Stimulated activated CD8-positive, alpha-beta memory T cell treated with anti-CD3 and anti-CD28 coated beads, Interleukin-4, amount 100 ng/mL, for 24 hours (primary cell): ENCODE data around the gene ABL2.
A peak's percentile ranks its signal among the peaks of the same experiment; 100 is the strongest.

Source experiments
- DNase-seq: peaks from one replicate; pipeline ENCODE4 v3.0.0-alpha.2; 2020; ENCODE audit warnings: low read depth

ABL2 gene

DNA sequence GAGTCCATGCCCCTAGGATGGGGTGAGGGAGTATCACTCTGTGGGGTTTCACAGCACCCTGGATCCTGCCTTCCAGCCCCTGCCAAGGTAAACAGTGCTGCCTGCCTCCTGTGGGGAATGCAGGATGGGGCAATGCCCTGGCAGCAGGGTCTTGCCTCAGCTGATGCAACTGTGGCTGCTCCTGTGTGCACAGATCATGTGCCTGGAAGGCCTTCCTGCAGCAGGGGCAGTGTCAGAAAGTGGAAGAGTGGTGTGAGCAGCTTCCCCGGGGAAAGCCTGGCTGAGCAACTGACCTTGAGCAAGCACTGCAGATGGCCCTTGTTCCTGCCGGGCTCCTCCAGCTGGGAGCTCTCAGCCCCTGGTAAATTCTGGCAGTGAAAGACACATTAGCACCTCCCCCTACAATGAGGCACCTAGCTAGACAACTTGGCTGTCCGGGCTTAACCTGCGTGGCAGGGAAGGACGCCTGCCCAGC lies 137.7 kb downstream of the ABL2 start:
- DNase-seq, result no peak

DNA sequence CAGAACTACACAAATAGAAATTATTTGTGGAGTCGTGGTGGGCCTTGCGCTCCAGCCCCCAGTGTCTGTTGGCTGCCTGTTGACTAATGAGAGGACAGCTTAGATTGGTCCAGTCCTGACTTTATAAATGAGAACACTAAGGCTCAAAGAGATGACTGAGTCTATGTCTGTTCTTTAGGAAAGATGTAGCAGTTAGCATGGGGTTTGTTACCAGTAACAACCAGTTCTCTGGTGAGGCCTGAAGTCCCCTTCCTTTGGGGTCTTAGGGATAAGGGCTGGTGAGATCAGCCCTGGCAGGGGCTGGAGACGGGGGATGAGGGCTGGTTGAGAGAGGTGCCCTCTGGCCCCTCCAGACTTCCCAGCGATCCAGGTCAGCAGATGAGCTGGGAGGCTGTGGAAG lies 138.6 kb downstream of the ABL2 start:
- DNase-seq, result no peak

DNA sequence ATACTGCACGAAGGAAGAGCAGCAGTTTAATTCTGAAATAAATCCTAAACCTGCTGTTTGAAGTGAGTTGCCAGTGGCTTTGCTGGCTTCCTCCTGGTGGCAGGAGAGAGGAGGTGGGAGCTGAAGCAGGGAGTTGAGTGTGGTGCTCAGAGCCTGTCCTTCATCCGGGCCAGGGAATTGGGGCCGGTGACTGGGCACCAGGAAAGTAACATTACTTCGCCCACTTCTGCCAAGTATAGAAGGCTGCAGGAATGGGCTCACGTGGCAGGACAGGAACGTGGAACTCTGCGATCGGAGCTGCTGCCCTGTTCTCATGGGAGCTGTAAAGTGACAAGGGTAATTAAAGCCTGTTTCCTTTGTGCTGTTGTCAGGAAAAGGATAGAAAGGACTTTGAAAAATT lies 139.0 kb downstream of the ABL2 start:
- DNase-seq, result no peak

DNA sequence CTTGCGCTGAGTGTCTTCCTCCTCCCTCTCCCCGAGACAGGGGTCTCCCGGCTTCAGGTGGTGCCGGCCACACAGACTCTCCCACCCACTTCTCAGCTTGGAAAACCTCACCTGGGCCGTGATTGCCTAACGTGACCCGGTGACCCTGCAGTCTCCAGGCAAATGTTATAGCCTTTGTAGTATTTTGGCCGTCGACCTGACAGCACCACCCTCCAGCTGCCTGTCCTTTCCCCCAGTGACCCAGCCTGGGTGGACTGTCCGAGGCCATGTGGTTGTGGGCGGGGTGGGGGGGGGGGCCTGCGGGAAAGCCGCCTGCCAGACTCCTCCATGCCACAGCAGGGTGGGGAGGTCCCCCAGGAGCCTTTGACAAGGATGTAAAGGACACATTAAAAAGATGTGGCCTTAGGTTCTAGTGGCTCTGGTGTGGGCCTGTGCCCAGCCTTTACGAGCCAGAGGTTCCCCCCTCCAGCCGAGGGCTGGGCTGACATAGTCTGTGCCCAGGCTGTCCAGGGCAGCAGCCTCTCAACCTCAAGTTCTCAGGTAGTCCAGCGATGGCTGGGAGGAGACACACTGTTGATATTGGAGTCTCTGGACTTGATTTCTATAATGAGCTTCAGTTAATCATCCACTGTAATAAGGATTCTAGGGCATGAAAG lies 139.5 kb downstream of the ABL2 start:
- no peak for DNase-seq

DNA sequence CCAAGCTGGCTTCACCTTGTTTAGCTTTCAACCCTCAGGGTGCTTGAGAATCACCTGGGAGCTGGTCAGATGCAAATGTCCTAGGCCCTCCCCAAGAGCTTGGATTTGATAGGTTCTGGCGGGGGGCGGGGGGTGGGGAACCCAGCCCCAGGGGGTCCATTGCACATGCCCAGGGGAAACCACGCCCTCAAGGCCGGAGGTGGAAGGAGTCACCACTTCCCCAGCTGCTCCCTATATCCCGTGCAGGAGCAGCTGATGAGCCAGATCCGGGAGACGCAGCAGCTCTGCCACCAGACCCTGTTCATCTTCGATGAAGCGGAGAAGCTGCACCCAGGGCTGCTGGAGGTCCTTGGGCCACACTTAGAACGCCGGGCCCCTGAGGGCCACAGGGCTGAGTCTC lies 141.8 kb downstream of the ABL2 start:
- DNase-seq, result no peak

DNA sequence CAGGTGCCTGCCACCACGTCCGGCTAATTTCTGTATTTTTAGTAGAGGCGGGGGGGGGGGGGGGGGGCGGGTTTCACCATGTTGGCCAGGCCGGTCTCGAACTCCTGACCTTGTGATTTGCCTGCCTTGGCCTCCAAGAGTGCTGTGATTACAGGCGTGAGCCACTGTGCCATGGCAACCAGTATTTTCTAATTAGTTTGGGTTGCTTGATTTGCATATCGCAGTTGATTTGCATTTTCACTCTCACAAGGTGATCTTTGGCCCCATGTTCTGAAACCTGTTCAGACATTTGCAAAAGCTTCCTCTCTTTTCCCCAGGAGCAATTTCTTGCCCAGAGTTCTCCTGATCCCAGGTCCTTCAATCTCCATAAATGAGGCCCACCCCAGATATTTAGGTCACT lies 145.9 kb downstream of the ABL2 start:
- no peak for DNase-seq

DNA sequence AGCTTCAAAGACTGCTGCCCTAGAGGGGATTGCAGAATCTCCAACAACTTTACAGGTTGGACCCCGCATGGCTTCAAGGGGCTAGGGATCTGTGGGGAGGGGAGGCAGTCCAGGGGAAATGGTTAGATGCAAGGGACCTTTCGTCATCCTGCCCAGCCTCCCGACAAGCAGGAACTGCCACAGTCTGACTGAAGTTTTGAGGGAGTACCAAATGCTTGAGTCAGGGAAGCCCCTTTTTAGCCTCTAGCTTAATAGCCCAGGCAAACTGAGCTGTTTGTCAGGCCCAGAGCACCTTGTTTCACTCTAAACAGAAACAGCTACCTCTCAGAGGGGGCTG lies 146.5 kb downstream of the ABL2 start:
- DNase-seq, result no peak

DNA sequence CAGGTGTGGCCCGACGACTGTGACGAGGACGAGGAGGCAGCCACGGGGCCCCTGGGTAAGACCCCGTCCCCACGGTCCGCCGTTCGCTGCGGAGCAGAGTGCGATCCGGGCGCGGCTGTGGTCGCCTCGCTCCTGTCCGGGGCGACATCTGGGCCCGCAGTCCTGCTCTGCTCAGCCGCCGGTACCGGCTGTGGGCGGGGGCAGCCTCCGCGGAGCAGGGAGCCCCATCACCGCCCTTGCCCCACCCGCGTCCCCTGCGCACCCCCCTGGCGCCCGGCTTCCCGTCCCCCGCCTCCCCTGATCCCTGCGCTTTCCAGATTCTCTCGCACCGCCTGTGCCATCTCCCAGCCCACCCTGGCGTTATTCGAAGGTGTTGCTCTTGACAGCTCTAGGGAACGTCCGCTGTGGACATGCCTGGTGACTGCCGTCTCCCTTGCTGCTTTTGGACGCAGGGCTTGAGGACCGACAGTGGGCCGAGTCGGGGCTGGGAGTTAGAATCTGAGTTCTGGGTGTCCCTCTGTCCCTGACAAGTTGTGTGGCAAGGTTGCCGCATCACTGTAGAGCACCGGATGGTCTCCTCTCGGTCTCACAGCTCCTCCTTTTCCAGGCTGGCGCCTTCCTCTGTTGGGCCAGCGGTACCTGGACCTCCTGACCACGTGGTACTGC lies 147.0 kb downstream of the ABL2 start:
- DNase-seq, result peak; percentile 12

DNA sequence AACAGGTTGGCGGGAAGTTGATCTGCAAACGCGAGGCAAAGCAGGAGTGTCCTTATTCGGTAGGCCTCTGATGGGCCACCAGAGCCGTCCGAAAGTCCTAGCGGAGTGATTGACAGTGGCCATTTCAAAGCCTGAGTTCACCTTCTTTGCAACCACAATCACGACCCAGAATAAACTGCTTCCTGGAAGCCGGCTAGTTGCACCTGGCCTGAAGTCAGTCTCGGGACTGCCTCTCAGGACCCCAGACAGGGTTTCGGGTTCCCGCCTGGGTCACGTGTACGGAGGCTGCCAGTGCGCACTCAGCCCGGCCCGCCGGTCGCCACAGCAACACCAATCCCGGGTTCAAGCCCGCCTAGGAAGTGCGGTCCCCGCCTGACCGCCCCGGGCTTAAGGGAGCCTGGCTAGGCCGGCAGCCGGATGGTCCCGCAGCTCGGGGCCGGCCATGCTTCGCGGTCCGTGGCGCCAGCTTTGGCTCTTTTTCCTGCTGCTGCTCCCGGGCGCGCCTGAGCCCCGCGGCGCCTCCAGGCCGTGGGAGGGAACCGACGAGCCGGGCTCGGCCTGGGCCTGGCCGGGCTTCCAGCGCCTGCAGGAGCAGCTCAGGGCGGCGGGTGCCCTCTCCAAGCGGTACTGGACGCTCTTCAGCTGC lies 147.7 kb downstream of the ABL2 start, which contains the start of gene TOR3A:
TOR3A (plus strand) TSS at position 384 of the 646 bp plus-strand sequence; CDS start at position 443, 59 bp downstream.
- DNase-seq, result peak; percentile 81

DNA sequence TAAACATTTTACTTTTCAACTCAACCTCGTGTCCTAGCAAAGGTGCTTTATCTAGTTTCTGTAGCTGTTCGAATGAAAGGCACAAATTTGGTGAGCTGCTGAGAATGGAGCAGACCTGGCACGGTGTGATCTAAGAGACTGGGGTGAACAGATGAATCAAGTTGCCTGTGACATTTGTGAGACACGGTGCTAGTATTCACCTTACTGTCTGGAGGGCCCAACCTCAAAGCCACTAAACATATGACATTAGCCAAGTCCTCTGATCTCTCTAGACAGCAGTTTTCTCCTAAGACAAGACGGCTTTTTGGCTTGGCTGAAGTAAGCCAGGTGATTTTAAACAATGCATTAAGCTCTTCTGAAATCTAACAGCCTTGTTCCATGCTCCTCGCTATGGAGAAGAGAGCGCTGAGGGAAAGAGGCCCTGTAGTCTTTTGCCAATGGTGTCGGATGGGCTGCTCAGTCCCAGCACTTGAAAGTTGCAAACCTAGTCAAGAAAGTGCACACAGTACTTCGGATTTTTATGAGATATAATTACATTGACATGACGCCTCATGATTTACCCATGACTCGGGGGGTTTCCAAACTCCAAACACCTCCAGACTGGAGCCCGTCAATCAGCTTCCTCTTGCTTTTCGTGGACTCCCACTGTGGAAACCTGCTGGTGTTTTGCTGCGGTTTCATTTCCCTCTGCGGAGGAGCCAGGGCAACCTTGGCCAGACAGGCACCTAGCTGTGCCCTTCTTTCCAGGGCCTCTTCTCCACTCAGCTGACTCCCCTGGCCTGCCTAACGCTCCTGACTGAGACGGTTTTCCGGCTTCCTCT lies 148.4 kb downstream of the ABL2 start:
- DNase-seq, result peak; percentile 17

DNA sequence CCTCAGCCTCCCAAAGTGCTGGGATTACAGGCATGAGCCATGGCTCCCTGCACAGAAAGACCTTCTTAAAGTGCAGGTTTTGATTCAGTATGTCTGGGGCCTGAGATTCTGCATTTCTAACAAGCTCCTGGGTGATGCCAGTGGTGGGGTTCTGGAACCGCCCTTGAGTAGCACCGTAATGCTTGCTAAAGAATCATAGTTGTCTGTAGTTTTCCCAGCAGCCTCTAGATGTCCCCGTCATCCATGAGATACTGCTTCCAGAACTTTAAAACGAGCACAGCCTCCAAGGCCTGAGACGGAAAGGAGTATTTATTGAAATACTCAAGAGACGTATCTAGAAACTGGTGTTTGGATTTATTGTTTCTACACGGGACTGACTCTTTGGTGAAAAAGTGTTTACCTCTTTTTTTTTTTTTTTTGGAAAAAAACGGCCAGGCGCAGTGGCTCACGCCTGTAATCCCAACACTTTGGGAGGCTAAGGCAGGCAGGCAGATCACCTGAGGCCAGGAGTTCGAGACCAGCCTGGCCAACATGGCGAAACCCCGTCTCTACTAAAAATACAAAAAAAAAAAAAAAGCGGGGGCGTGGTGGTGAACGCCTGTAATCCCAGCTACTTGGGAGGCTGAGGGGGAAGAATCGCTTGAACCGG lies 150.2 kb downstream of the ABL2 start:
- no peak for DNase-seq

DNA sequence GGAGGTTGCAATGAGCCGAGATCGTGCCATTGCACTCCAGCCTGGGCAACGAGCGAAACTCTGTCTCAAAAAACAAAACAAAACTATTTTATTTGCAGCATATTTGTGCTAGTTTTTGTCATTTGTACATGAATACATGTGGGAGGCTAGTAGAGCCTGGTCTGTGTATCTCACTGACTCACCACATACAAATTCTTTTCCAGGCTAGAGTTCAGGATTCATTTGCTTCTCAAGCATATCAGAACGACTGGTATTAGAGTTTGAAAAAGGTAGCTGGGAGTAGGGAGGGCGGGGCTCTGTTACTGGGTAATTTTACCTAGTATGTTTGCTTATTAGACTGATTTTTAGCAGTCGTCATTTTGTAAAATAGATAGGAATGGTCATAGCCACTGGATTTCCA lies 152.1 kb downstream of the ABL2 start:
- DNase-seq, result no peak

DNA sequence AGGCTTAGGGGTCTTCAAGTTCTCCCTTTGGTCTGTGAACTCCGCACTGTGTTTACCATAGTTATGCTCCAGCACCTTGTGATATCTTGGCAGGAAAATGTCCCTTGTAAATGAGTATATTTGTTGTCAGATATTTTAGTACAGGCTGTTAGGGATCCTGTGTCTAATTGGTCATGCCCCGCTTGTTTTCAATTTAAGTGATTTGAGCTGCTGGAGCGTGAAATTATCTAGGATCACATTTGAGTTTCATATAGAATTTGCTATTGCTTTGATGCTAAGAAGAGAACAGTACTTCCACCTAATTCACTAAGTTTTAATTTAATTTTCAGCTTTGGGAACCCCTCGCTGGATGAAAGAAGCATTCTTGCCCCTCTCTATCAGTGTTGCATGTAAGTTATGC lies 163.0 kb downstream of the ABL2 start:
- no peak for DNase-seq

DNA sequence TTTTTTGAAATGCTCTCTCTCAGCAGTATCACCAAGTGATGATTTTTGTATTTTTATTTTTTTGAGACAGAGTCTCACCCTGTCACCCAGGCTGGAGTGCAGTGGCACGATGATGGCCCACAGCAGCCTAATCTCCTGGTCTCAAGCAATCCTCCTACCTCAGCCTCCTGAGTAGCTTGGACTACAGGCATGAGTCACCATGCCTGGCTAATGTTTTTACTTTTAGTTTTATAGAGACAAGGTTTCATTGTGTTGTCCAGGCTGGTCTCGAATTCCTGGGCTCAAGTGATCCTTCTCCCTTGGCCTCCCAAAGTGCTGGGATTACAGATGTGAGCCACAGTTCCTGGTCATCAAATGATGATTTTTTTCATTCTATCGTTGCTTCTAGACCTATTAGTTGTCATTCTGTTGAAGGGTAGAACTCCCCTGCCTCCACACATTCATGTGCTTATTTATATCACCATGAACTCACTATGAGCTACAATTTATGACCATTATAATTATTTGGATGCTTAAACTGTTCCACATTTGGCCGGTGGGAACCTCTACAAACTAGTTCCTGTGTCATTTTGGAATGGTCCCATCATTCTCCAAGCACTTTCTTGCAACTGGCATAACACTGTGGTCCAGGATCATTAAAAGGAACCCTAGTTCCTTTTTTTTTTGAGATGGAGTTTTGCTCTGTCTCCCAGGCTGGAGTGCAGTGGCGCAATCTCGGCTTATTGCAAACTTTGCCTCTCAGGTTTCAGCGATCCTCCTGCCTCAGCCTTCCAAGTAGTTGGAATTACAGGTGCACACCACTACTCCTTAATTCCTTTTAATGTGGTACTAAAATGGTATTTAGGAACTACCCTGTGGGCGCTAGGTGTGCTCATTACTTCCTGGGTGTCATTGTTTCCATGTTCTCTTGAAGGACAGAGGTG lies 167.9 kb downstream of the ABL2 start:
- DNase-seq, result no peak

DNA sequence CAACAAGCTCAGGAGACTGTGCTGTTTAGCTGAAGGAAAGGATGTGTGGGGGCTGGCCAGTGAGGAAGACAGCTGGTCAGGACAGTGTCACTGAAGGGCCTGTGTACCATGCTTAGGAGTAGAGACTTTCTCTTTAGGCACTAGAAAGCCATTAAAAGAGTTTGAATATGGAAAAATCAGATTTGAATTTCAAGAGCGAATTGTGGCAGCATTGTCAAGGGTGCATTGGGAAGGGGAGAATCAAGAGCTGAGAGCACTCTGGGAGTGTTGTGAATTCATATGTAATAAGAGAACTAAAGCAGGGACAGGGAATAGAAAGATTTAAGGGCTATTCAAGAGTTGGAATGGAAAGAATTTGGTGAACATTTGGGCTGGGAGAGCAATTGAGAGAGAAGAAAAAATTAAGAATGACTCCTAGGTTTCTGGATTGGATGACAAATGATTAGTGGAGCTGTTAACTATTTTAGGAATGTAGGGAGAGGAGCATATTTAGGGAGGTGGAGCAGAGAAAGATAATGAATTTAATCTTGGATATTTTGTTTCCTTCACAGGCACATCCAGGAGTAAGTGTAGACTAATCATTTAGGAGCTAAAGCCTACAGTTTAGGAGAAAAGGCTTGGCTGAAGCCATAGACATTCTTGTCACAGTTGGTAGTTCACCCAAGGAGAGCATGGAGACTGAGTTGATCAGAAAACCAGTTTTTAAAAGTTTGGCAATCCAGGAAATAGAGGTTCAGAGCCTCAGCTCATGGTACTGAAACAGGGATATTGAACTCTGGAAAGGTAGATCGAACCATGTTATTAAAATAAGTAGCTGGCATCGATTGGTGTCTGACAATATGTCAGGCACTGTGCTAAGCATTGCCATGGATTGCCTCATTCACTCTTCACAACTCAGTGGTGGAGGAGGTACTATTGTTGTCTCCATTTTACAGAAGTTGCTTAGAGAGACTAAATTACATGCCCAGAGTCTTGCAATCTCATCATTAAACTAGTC lies 170.7 kb downstream of the ABL2 start:
- no peak for DNase-seq

DNA sequence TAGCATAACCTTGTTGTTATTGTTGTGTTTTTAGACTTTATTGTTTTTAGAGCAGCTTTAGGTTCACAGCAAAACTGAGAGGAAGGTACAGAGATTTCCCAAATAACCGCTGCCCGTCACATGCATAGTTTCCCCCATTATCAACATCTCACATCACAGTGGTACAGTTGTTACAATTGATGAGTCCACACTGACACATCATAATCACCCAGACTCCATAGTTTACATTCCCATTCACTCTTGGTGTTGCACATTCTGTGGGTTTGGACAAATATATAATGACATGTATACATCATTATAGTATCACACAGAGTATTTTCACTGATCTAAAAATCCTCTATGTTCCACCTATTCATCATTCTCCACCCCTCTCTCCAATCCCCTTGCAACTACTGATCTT lies 173.5 kb downstream of the ABL2 start:
- no peak for DNase-seq

DNA sequence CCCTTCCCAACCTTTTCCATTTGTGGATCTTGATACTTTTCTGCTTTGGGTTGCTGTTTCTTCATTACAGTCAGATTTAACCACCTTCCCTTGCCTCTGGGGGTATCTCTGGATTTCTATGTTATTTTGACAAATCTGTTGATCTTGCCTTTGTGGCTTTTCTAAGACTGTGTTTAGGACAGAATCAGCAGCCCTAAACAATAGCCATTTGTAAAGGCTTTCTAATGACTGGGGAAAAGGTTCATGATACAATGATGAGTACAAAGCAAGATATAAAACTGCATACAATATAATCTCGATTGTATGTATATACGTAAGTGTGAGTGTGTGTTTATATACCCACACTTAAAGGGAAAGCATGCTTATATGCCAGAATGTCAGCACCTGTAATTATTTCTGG lies 176.0 kb downstream of the ABL2 start:
- no peak for DNase-seq

DNA sequence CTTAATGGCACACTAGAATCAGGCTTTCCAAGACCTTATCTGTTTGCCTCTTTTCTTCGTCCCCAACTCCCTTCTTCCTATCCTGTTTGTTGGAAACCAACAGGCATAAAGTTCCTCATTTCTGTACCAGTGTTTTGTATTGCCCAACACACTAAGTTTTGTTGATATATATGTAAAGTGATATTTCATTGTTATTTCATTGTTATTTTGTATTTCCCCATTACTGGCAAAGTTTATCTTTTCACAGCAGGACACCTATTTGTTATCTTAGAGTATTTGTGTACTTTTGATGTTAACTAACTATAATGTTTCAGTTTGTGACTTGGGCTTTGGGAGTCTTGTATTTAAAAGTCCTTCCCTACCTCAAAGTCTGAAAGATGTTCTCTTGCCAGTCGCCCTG lies 176.7 kb downstream of the ABL2 start:
- DNase-seq, result no peak
